ENCODE measurements around the gene C3. TPM values are rescaled to one million over a fixed set of nuclear protein-coding genes. Genes with fewer than 3 reads are reported as not detected.

Gene C3
- total and polyA plus RNA-seq, 2 of the 13 experiments (the other 11 are each of a cell fraction or from before 2014, with no cell fraction given) = 1,455 to 6,272 TPM

DNA sequence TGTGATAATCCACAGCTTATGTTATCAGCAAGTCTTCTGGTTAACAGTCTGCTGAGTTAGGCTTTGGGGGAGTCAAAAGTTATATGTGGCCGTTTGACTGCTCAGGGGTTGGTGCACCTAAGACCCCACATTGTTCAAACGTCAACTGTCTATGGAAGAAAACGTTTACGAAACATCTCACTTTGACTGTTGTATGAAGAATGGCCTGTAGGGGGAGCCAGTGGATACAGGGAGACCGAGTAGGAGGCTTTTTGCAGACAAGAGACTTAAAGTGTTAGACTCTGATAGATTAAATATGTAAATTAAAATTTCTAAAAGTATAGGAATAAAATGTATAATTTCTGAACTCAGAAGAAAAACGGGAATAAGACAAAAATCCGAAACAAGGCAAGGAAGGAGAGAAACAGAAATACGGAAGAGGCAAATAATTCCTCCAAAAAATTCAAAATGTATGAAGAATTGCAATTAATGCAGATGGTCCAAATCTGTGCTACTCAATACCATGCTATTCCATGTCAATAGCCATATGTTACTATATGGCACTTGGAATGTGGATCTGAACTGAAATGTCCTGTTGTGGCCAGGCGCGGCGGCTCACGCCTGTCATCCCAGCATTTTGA is 88.3 kb downstream of the C3 start (continued):
- TF ChIP-seq CTCF (CRISPR knock-in tag; IDR thresholded peaks at IDR 0.05) (peak; percentile 72), ZNF761 (CRISPR knock-in tag; conservative IDR thresholded peaks at IDR 0.05) (no peak), MEIS1 (CRISPR knock-in tag; IDR thresholded peaks at IDR 0.05; ENCODE audit: borderline replicate concordance) (no peak), U2AF2 (IDR thresholded peaks at IDR 0.05; ENCODE audit: low read depth, low read length) (no peak)

Small RNA genes lying within 50 kb of the gene (microRNA-seq; reads per million reads assigned to microRNA genes)
- gene MIR6791 = not detected

Other genes with a start within 250 kb of the C3 start
- 0.04 TPM in 1 of 2 replicates, not detected in the other for gene DENND1C, start 238.9 kb downstream of the C3 start, total RNA-seq (2016; rRNA removed; fragmentation: Illumina TruSeq; extraction: Trizol)
- gene DENND1C, start 238.9 kb downstream of the C3 start, polyA plus RNA-seq (2011; rRNA removed) = 0.73 and 0.90 TPM in 2 replicates
- gene TUBB4A, start 218.3 kb downstream of the C3 start, total RNA-seq (2016; rRNA removed; fragmentation: Illumina TruSeq; extraction: Trizol) = not detected in 2 replicates
- 0.21 TPM in 1 of 2 replicates, not detected in the other for gene TUBB4A, start 218.3 kb downstream of the C3 start, polyA plus RNA-seq (2011; rRNA removed)
- 0.20 and 1.0 TPM in 2 replicates for gene TNFSF9, start 189.6 kb downstream of the C3 start, total RNA-seq (2016; rRNA removed; fragmentation: Illumina TruSeq; extraction: Trizol)
- 1.5 and 1.8 TPM in 2 replicates for gene TNFSF9, start 189.6 kb downstream of the C3 start, polyA plus RNA-seq (2011; rRNA removed)
- gene CD70, start 129.5 kb downstream of the C3 start, total RNA-seq (2016; rRNA removed; fragmentation: Illumina TruSeq; extraction: Trizol) = not detected in 2 replicates
- gene CD70, start 129.5 kb downstream of the C3 start, polyA plus RNA-seq (2011; rRNA removed) = 0.13 and 0.51 TPM in 2 replicates
- gene TNFSF14, start 50.5 kb downstream of the C3 start, total RNA-seq (2016; rRNA removed; fragmentation: Illumina TruSeq; extraction: Trizol) = 0.17 and 0.49 TPM in 2 replicates
- gene TNFSF14, start 50.5 kb downstream of the C3 start, polyA plus RNA-seq (2011; rRNA removed) = 9.1 and 10.0 TPM in 2 replicates
- 24.1 and 36.4 TPM in 2 replicates for gene GPR108, start 16.9 kb upstream of the C3 start, total RNA-seq (2016; rRNA removed; fragmentation: Illumina TruSeq; extraction: Trizol)
- 63.0 and 69.7 TPM in 2 replicates for gene GPR108, start 16.9 kb upstream of the C3 start, polyA plus RNA-seq (2011; rRNA removed)
- gene TRIP10, start 19.0 kb upstream of the C3 start, total RNA-seq (2016; rRNA removed; fragmentation: Illumina TruSeq; extraction: Trizol) = 24.1 and 32.5 TPM in 2 replicates
- gene TRIP10, start 19.0 kb upstream of the C3 start, polyA plus RNA-seq (2011; rRNA removed) = 33.2 and 39.4 TPM in 2 replicates
- 0.60 and 1.0 TPM in 2 replicates for gene SH2D3A, start 46.8 kb upstream of the C3 start, total RNA-seq (2016; rRNA removed; fragmentation: Illumina TruSeq; extraction: Trizol)
- 1.8 and 2.2 TPM in 2 replicates for gene SH2D3A, start 46.8 kb upstream of the C3 start, polyA plus RNA-seq (2011; rRNA removed)
- gene VAV1, start 52.1 kb upstream of the C3 start, total RNA-seq (2016; rRNA removed; fragmentation: Illumina TruSeq; extraction: Trizol) = not detected in 2 replicates
- gene VAV1, start 52.1 kb upstream of the C3 start, polyA plus RNA-seq (2011; rRNA removed) = not detected in 2 replicates
- gene ADGRE1, start 166.9 kb upstream of the C3 start, total RNA-seq (2016; rRNA removed; fragmentation: Illumina TruSeq; extraction: Trizol) = not detected in 2 replicates
- gene ADGRE1, start 166.9 kb upstream of the C3 start, polyA plus RNA-seq (2011; rRNA removed) = not detected in 2 replicates